ENCODE data around the gene TPCN1. TPM values are rescaled to one million over a fixed set of nuclear protein-coding genes. Genes with fewer than 3 reads are reported as not detected.

Gene TPCN1
- total and polyA plus RNA-seq, 2 of the 8 experiments (the other 6 are each of a cell fraction or from before 2014, with no cell fraction given): 14.9 to 21.4 TPM

GRCh38 chr12:113195598-113195997 lies 25.7 kb upstream of the TPCN1 start (continued):
- TF ChIP-seq CHD7 (IDR thresholded peaks at IDR 0.05; ENCODE audit: insufficient replicate concordance, low read length) (no peak), SP4 (IDR thresholded peaks at IDR 0.05; ENCODE audit: low read length) (no peak), JUN (IDR thresholded peaks at IDR 0.05; ENCODE audit: low read depth, low read length) (no peak), RNF2 (IDR thresholded peaks at IDR 0.05; ENCODE audit: borderline replicate concordance, low read depth, low read length, missing control alignments, poor library complexity, severe bottlenecking) (no peak), CBX8 (IDR thresholded peaks at IDR 0.05; ENCODE audit: borderline replicate concordance, low read depth, low read length) (no peak), SAP30 (IDR thresholded peaks at IDR 0.05; ENCODE audit: insufficient read depth, insufficient replicate concordance, low read length) (no peak), TCF12 (IDR thresholded peaks at IDR 0.05; ENCODE audit: low read depth, low read length) (no peak)
- TF ChIP-seq, protein P1, sequence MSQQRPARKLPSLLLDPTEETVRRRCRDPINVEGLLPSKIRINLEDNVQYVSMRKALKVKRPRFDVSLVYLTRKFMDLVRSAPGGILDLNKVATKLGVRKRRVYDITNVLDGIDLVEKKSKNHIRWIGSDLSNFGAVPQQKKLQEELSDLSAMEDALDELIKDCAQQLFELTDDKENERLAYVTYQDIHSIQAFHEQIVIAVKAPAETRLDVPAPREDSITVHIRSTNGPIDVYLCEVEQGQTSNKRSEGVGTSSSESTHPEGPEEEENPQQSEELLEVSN (IDR thresholded peaks at IDR 0.05): no peak
- TF ChIP-seq, protein P2, sequence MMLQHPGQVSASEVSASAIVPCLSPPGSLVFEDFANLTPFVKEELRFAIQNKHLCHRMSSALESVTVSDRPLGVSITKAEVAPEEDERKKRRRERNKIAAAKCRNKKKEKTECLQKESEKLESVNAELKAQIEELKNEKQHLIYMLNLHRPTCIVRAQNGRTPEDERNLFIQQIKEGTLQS (IDR thresholded peaks at IDR 0.05; ENCODE audit: insufficient read depth, low read depth, low read length): no peak

Measured in H1 (cell line).